Neural progenitor cell (in vitro differentiated cells): ENCODE results near the gene BICDL2. TPM values are rescaled to one million over a fixed set of nuclear protein-coding genes. Genes with fewer than 3 reads are reported as not detected.

Experiments
- DNase-seq: peaks from one replicate; pipeline ENCODE4 v3.0.0-alpha.2; 2016; ENCODE audit warnings: low spot score
- H2AFZ ChIP-seq: fragments of 200-600 bp; sonication (generic); replicated peaks from 2 replicates; pipeline ENCODE4 v1.6.1; 2016; ENCODE audit warnings: antibody characterized with exemption
- H3F3A ChIP-seq: fragments of 200-600 bp; sonication (generic); 2 replicates; pipeline ENCODE4 v1.6.1; 2016; ENCODE audit warnings: antibody characterized with exemption, low read depth
- H3K27ac ChIP-seq: fragments of 200-600 bp; sonication (generic); 2 replicates; pipeline ENCODE4 v1.5.1; 2016; ENCODE audit warnings: mild to moderate bottlenecking
- H3K27me3 ChIP-seq: fragments of 200-600 bp; sonication (generic); 2 replicates; pipeline ENCODE4 v1.6.1; 2016; ENCODE audit warnings: mild to moderate bottlenecking, moderate library complexity
- H3K36me3 ChIP-seq: fragments of 200-600 bp; sonication (generic); 2 replicates; pipeline ENCODE4 v1.5.1; 2016
- H3K4me1 ChIP-seq: fragments of 200-600 bp; sonication (generic); 2 replicates; pipeline ENCODE4 v1.6.1; 2016; ENCODE audit warnings: mixed run types
- H3K4me2 ChIP-seq: fragments of 200-600 bp; sonication (generic); 2 replicates; pipeline ENCODE4 v1.6.1; 2016
- H3K4me3 ChIP-seq: fragments of 200-600 bp; sonication (generic); 2 replicates; pipeline ENCODE4 v1.5.1; 2016
- H3K79me2 ChIP-seq: fragments of 200-600 bp; sonication (generic); 2 replicates; pipeline ENCODE4 v1.6.1; 2016; ENCODE audit warnings: low read depth
- H3K9ac ChIP-seq: fragments of 200-600 bp; sonication (generic); 2 replicates; pipeline ENCODE4 v1.6.1; 2016
- H3K9me3 ChIP-seq: fragments of 200-600 bp; sonication (generic); 2 replicates; pipeline ENCODE4 v1.5.1; 2016; ENCODE audit warnings: low read depth
- H4K20me1 ChIP-seq: fragments of 200-600 bp; sonication (generic); 2 replicates; pipeline ENCODE4 v1.6.1; 2016; ENCODE audit warnings: low read depth
- H3K27ac Mint-ChIP-seq: 3 replicates; pipeline ENCODE4 v1.8.0; 2021; ENCODE audit warnings: mixed read lengths
- H3K27me3 Mint-ChIP-seq: 2 replicates; pipeline ENCODE4 v1.8.0; 2022; ENCODE audit warnings: low read depth, mild to moderate bottlenecking, inconsistent platforms, moderate library complexity, mixed read lengths; ENCODE audit not compliant: insufficient read depth
- H3K36me3 Mint-ChIP-seq: 3 replicates; pipeline ENCODE4 v1.8.0; 2021; ENCODE audit warnings: mixed read lengths
- H3K4me1 Mint-ChIP-seq: 3 replicates; pipeline ENCODE4 v1.8.0; 2021; ENCODE audit warnings: mixed read lengths
- H3K4me3 Mint-ChIP-seq: 3 replicates; pipeline ENCODE4 v1.8.0; 2021; ENCODE audit warnings: mild to moderate bottlenecking, moderate library complexity, mixed read lengths
- H3K9me3 Mint-ChIP-seq: 3 replicates; pipeline ENCODE4 v1.8.0; 2020; ENCODE audit warnings: mixed read lengths
- CTCF ChIP-seq: fragments of 200-600 bp; sonication (generic); IDR thresholded peaks from 2 replicates; pipeline ENCODE4 v1.5.1; 2017; ENCODE audit warnings: antibody characterized with exemption, mild to moderate bottlenecking
- EZH2 ChIP-seq: fragments of 200-600 bp; sonication (generic); IDR thresholded peaks from 2 replicates; pipeline ENCODE4 v1.6.1; 2017; ENCODE audit warnings: antibody characterized with exemption, mild to moderate bottlenecking, moderate library complexity
- EZH2phosphoT487 ChIP-seq: fragments of 200-600 bp; sonication (generic); IDR thresholded peaks from 2 replicates; pipeline ENCODE4 v1.6.1; 2017; ENCODE audit warnings: antibody characterized with exemption
- total RNA-seq: library from RNA; depleted of rRNA; stranded (reverse); fragments of >200 nt; gene quantifications from 2 replicates; pipeline ENCODE4 v1.2.3, GENCODE V29; 2015; ENCODE audit warnings: low replicate concordance

Gene BICDL2
- total RNA-seq, 1 donor from 2014 or later, result not detected

- Histone ChIP-seq H3K79me2 (peaks cover 12% of the 10 kb centered on the region), H3K27me3 (peaks cover 17% of the 10 kb centered on the region), H4K20me1 (peaks cover 51% of the 10 kb centered on the region), H3K27ac (no peak overlapping the region), H3K9me3 (no peaks in the 10 kb centered on the region), H3K4me3 (peak overlapping the region; percentile 75), H3K4me2 (peak overlapping the region; percentile 84), H3K9ac (no peak overlapping the region), H3K36me3 (no peaks in the 10 kb centered on the region), H3F3A (peaks cover 57% of the 10 kb centered on the region), H2AFZ (no peak overlapping the region), H3K4me1 (peaks cover 18% of the 10 kb centered on the region)
- peak overlapping the region; percentile 93 for H3K4me3 Mint-ChIP-seq
- H3K36me3 Mint-ChIP-seq, result peaks cover 6% of the 10 kb centered on the region
- no peak for DNase-seq
- no peaks in the 10 kb centered on the region for H3K9me3 Mint-ChIP-seq
- peak overlapping the region; percentile 88 for H3K27ac Mint-ChIP-seq
- H3K4me1 Mint-ChIP-seq, result peaks cover 50% of the 10 kb centered on the region
- TF ChIP-seq EZH2phosphoT487 (no peak), EZH2 (no peak), CTCF (no peak)
- peaks cover 35% of the 10 kb centered on the region for H3K27me3 Mint-ChIP-seq
Observed at GRCh38 chr16:3022684-3023414, 13.9 kb downstream of the BICDL2 start.

- Histone ChIP-seq H3K4me2 (peak overlapping the region; percentile 84), H3K36me3 (no peaks in the 10 kb centered on the region), H3K4me1 (peaks cover 18% of the 10 kb centered on the region), H2AFZ (no peak overlapping the region), H3K79me2 (peaks cover 18% of the 10 kb centered on the region), H3K9me3 (no peaks in the 10 kb centered on the region), H3K27me3 (peaks cover 22% of the 10 kb centered on the region), H4K20me1 (peaks cover 48% of the 10 kb centered on the region), H3K4me3 (peak overlapping the region; percentile 75), H3K27ac (no peak overlapping the region), H3F3A (peaks cover 56% of the 10 kb centered on the region), H3K9ac (no peak overlapping the region)
- peaks cover 35% of the 10 kb centered on the region for H3K27me3 Mint-ChIP-seq
- peak overlapping the region; percentile 88 for H3K27ac Mint-ChIP-seq
- DNase-seq, result peak; percentile 81
- TF ChIP-seq EZH2phosphoT487, result no peak
- no peak for TF ChIP-seq CTCF
- no peak for TF ChIP-seq EZH2
- H3K36me3 Mint-ChIP-seq, result peaks cover 6% of the 10 kb centered on the region
- H3K4me1 Mint-ChIP-seq, result peaks cover 48% of the 10 kb centered on the region
- no peaks in the 10 kb centered on the region for H3K9me3 Mint-ChIP-seq
- H3K4me3 Mint-ChIP-seq, result peak overlapping the region; percentile 93
Observed at GRCh38 chr16:3022208-3022683, 14.5 kb downstream of the BICDL2 start.

GRCh38 chr16:3021449-3022207, 15.1 kb downstream of the BICDL2 start:
- Histone ChIP-seq H3K36me3 (no peaks in the 10 kb centered on the region), H3K4me3 (peak overlapping the region; percentile 75), H3F3A (peaks cover 57% of the 10 kb centered on the region), H3K4me1 (peaks cover 21% of the 10 kb centered on the region), H4K20me1 (peaks cover 49% of the 10 kb centered on the region), H3K9ac (no peak overlapping the region), H3K27ac (no peak overlapping the region), H3K79me2 (peaks cover 24% of the 10 kb centered on the region), H3K27me3 (peaks cover 26% of the 10 kb centered on the region), H3K4me2 (peak overlapping the region; percentile 84), H2AFZ (no peak overlapping the region), H3K9me3 (no peaks in the 10 kb centered on the region)
- Mint-ChIP-seq H3K9me3 (no peaks in the 10 kb centered on the region), H3K27me3 (peaks cover 36% of the 10 kb centered on the region), H3K4me1 (peaks cover 52% of the 10 kb centered on the region), H3K36me3 (peaks cover 6% of the 10 kb centered on the region), H3K4me3 (peak overlapping the region; percentile 93), H3K27ac (peak overlapping the region; percentile 87)
- TF ChIP-seq EZH2 (no peak), CTCF (peak; percentile 61)
- peak; percentile 96 for DNase-seq
